ENCODE data around the gene HAO1. TPM values are rescaled to one million over a fixed set of nuclear protein-coding genes. Genes with fewer than 3 reads are reported as not detected.

HAO1 gene
- total RNA-seq, 1 donor from 2014 or later: not detected

DNA sequence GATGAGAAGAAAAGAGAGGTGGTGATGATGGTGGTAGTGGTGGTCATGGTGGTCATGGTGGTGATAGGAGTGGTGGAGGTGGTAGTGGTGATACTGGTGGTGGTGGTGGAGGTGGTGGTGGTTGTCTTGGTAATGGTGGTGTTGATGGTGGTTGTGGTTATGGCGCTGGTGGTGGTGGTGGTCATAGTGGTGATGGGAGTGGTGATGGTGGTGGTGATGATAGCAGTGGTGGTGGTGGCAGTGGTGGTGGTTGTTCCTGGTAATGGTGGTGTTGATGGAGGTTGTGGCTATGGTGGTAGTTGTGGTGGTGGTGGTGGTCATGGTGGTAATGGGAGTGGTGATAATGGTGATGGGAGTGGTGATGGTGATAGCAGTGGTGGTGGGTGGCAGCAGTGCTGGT lies 36.8 kb downstream of the HAO1 start:
- Histone ChIP-seq H3K9me3 (ENCODE audit: low read depth) (no peaks in the 10 kb centered on the region), H3K79me2 (ENCODE audit: low read depth) (no peaks in the 10 kb centered on the region), H3K27me3 (no peaks in the 10 kb centered on the region), H4K20me1 (ENCODE audit: low read depth) (no peaks in the 10 kb centered on the region), H3K4me3 (no peak overlapping the region), H2AFZ (replicated peaks) (no peak overlapping the region), H3K9ac (no peak overlapping the region), H3K4me2 (no peak overlapping the region), H3K4me1 (no peaks in the 10 kb centered on the region), H3K36me3 (no peaks in the 10 kb centered on the region), H3K27ac (no peak overlapping the region), H3F3A (ENCODE audit: low read depth) (no peaks in the 10 kb centered on the region)
- H3K9me3 Mint-ChIP-seq: peaks cover 2% of the 10 kb centered on the region
- DNase-seq (ENCODE audit: low spot score): no peak
- peaks cover 2% of the 10 kb centered on the region for H3K27me3 Mint-ChIP-seq (ENCODE audit: insufficient read depth, low read depth)
- TF ChIP-seq, protein P1, sequence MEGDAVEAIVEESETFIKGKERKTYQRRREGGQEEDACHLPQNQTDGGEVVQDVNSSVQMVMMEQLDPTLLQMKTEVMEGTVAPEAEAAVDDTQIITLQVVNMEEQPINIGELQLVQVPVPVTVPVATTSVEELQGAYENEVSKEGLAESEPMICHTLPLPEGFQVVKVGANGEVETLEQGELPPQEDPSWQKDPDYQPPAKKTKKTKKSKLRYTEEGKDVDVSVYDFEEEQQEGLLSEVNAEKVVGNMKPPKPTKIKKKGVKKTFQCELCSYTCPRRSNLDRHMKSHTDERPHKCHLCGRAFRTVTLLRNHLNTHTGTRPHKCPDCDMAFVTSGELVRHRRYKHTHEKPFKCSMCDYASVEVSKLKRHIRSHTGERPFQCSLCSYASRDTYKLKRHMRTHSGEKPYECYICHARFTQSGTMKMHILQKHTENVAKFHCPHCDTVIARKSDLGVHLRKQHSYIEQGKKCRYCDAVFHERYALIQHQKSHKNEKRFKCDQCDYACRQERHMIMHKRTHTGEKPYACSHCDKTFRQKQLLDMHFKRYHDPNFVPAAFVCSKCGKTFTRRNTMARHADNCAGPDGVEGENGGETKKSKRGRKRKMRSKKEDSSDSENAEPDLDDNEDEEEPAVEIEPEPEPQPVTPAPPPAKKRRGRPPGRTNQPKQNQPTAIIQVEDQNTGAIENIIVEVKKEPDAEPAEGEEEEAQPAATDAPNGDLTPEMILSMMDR (IDR thresholded peaks at IDR 0.05): no peak
- no peak for TF ChIP-seq EZH2phosphoT487 (IDR thresholded peaks at IDR 0.05)
- no peak for TF ChIP-seq EZH2 (IDR thresholded peaks at IDR 0.05)
- H3K27ac Mint-ChIP-seq: no peak overlapping the region
- H3K4me1 Mint-ChIP-seq: no peaks in the 10 kb centered on the region
- H3K36me3 Mint-ChIP-seq: no peaks in the 10 kb centered on the region
- no peak overlapping the region for H3K4me3 Mint-ChIP-seq

DNA sequence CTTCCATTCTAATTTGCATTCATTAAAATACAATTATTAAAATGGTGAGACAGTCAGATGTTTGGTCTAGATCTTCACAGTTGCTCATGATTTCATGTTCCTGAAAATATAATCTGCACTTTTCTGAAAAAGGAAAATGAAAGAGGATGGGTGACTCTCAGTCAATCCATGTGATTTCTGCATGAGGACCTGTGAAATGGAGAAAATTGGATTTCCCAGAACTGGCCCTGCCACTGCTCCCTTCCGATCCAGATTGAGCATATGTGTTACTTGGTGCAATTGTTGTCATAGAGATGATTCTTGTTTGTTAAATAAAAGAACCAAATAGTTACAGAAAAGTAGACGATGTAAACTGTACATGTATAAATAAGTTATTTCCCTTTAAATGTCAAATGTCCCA lies 37.4 kb downstream of the HAO1 start:
- no peak overlapping the region for H2AFZ ChIP-seq (replicated peaks)
- no peaks in the 10 kb centered on the region for H3K4me1 Mint-ChIP-seq
- no peaks in the 10 kb centered on the region for H3K79me2 ChIP-seq (ENCODE audit: low read depth)
- no peaks in the 10 kb centered on the region for H3F3A ChIP-seq (ENCODE audit: low read depth)
- no peak overlapping the region for H3K27ac ChIP-seq
- no peaks in the 10 kb centered on the region for H4K20me1 ChIP-seq (ENCODE audit: low read depth)
- peaks cover 2% of the 10 kb centered on the region for H3K9me3 Mint-ChIP-seq
- H3K36me3 ChIP-seq: no peaks in the 10 kb centered on the region
- H3K27me3 Mint-ChIP-seq (ENCODE audit: insufficient read depth, low read depth): peaks cover 2% of the 10 kb centered on the region
- no peak overlapping the region for H3K4me3 ChIP-seq
- no peak overlapping the region for H3K4me2 ChIP-seq
- no peak for DNase-seq (ENCODE audit: low spot score)
- no peak for TF ChIP-seq EZH2phosphoT487 (IDR thresholded peaks at IDR 0.05)
- TF ChIP-seq EZH2 (IDR thresholded peaks at IDR 0.05): no peak
- TF ChIP-seq, protein P1 (IDR thresholded peaks at IDR 0.05): no peak
- H3K36me3 Mint-ChIP-seq: no peaks in the 10 kb centered on the region
- H3K27me3 ChIP-seq: no peaks in the 10 kb centered on the region
- no peaks in the 10 kb centered on the region for H3K9me3 ChIP-seq (ENCODE audit: low read depth)
- H3K9ac ChIP-seq: no peak overlapping the region
- H3K27ac Mint-ChIP-seq: no peak overlapping the region
- H3K4me1 ChIP-seq: no peaks in the 10 kb centered on the region
- no peak overlapping the region for H3K4me3 Mint-ChIP-seq

DNA sequence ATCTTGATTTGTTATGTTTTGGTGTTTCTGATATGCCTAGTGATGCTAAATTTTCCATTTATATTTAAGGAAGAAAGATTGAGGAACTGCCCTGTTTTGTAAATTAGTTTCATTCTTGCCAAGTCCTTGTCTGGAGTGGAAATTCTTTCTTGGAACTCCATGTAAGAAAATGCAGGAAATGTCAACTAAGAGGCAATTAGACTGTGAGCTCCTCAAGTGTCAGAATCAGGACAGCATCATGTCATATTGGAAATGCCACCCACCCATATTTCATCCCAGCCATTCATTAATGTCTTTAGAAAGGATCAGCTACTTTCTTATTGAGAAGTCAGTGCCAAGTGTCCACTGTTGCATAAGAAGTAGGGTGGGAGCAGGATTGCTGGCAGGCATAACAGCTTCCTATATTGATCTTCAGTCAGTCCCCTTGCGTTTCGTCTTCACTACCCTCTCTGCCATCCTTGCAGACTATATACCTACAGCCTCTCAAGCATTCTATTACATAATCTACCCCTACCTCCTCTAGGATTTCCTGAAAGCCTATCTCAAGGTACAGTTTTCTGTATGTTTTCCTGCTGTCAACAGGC lies 42.4 kb downstream of the HAO1 start:
- no peak overlapping the region for H2AFZ ChIP-seq (replicated peaks)
- no peaks in the 10 kb centered on the region for H3K9me3 ChIP-seq (ENCODE audit: low read depth)
- H3K4me3 ChIP-seq: no peak overlapping the region
- H3K79me2 ChIP-seq (ENCODE audit: low read depth): no peaks in the 10 kb centered on the region
- H4K20me1 ChIP-seq (ENCODE audit: low read depth): no peaks in the 10 kb centered on the region
- no peak overlapping the region for H3K9ac ChIP-seq
- H3K27me3 Mint-ChIP-seq (ENCODE audit: insufficient read depth, low read depth): peaks cover 2% of the 10 kb centered on the region
- no peak overlapping the region for H3K4me3 Mint-ChIP-seq
- no peaks in the 10 kb centered on the region for H3K4me1 Mint-ChIP-seq
- no peak overlapping the region for H3K4me2 ChIP-seq
- H3K27ac Mint-ChIP-seq: no peak overlapping the region
- peaks cover under 1% of the 10 kb centered on the region for H3K9me3 Mint-ChIP-seq
- no peak overlapping the region for H3K27ac ChIP-seq
- H3K36me3 Mint-ChIP-seq: no peaks in the 10 kb centered on the region
- TF ChIP-seq, protein P1 (IDR thresholded peaks at IDR 0.05): no peak
- TF ChIP-seq EZH2 (IDR thresholded peaks at IDR 0.05) (no peak), EZH2phosphoT487 (IDR thresholded peaks at IDR 0.05) (no peak)
- DNase-seq (ENCODE audit: low spot score): no peak
- H3K36me3 ChIP-seq: no peaks in the 10 kb centered on the region
- no peaks in the 10 kb centered on the region for H3F3A ChIP-seq (ENCODE audit: low read depth)
- no peaks in the 10 kb centered on the region for H3K4me1 ChIP-seq
- no peaks in the 10 kb centered on the region for H3K27me3 ChIP-seq
